AG04449 (cell line): ENCODE data around the gene SLC37A1.

Experiments used
- CTCF ChIA-PET: fragments of 350-600 bp; formaldehyde crosslinking; extraction: SDS; loops from one replicate; lab custom pipeline; 2021; ENCODE audit warnings: antibody characterized with exemption; lab: Yijun Ruan, JAX
- POLR2A ChIA-PET: fragments of 400-600, 350-600 bp; formaldehyde crosslinking; extraction: SDS; loops from one replicate; lab custom pipeline; 2020; ENCODE audit warnings: antibody characterized with exemption, inconsistent platforms; lab: Yijun Ruan, JAX
- DNase-seq: peaks from one replicate; pipeline ENCODE4 v3.0.0-alpha.2; 2010; ENCODE audit warnings: low read depth, low spot score
- H3K4me3 ChIP-seq: 2 replicates; pipeline ENCODE4 v1.5.1; 2011; ENCODE audit warnings: low read depth, mild to moderate bottlenecking, control low read depth, low read length
- CTCF ChIP-seq: IDR thresholded peaks from one replicate; pipeline ENCODE4 v1.5.1; 2011; ENCODE audit warnings: mild to moderate bottlenecking, moderate library complexity, low read length, control low read depth, inconsistent platforms; ENCODE audit not compliant: insufficient read depth; ENCODE audit errors: missing control alignments

SLC37A1 gene

GRCh38 chr21:42569732-42570301 lies 56.2 kb downstream of the SLC37A1 start:
- TF ChIP-seq CTCF = no peak
- H3K4me3 ChIP-seq = no peak overlapping the region
- DNase-seq = no peak
- ChIA-PET POLR2A (no interaction called here), CTCF (no interaction called here)

DNA sequence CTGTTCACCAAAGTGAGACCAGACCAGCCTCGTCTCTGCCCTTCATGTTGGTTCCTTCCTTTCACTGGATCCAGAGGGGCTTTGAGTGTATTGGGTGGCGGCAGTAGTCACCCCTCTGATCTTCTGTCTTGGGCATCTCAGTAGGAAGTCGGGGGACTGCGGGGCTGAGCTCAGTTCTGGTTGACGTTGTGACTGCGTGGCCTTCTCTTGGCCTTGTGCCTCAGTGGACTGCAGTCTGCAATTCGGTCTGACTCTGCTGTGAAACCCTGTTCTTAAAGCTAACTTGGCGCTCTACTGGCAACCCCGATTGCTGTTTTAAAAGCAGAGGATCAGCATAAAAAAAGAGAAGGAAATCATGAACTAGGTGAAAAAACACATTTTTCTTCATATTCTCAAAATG lies 56.7 kb downstream of the SLC37A1 start:
- POLR2A ChIA-PET = no interaction called here
- DNase-seq = no peak

DNA sequence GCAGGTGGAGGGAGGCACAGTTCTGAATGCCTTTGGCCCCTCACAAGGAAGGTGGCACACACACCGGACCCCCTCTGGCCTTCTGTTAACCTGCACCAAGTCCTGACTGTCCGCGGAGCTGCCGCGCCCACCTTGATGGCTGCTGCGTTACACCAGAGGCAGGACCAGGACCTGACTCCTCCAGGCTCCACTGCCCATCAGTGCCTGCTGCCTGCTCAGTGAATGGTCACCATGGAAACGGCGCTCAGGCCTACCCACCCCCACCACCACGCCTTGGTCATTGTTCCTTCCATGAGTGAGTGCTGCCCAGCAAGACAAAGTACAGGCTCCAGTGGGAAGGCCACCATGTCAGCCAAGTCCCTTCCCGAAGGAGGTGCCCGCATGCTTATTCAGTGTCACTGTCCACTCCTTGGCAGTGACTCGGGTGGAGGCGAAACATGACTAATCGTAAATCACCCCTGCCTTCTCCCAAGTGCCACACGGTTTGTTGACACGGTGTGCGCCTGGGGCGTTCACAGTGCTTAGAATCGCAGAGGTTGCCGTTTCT lies 57.3 kb downstream of the SLC37A1 start:
- no peak for TF ChIP-seq CTCF
- DNase-seq = no peak
- POLR2A ChIA-PET = no interaction called here
- H3K4me3 ChIP-seq = no peak overlapping the region
- CTCF ChIA-PET = no interaction called here

More for the DNA sequence above, 56.7 kb downstream of the SLC37A1 start:
- CTCF ChIA-PET = no interaction called here
- H3K4me3 ChIP-seq = no peak overlapping the region
- no peak for TF ChIP-seq CTCF

- H3K4me3 ChIP-seq = no peak overlapping the region
- no peak for DNase-seq
- ChIA-PET CTCF (no interaction called here), POLR2A (no interaction called here)
- no peak for TF ChIP-seq CTCF
These were observed 57.9 kb downstream of the SLC37A1 start for GRCh38 chr21:42571391-42572150.

GRCh38 chr21:42572906-42573495 lies 59.3 kb downstream of the SLC37A1 start:
- no peak overlapping the region for H3K4me3 ChIP-seq
- POLR2A ChIA-PET = no interaction called here
- CTCF ChIA-PET = interaction anchor here (0.9 kb wide), 1 partner anchor 20 kb away, joined by 3 read pairs; no protein-coding TSS in a partner anchor
- DNase-seq = no peak
- no peak for TF ChIP-seq CTCF
